Neuronal stem cell (in vitro differentiated cells): ENCODE results near the gene GABRB1.

Source experiments
- DNase-seq: peaks from one replicate; pipeline ENCODE4 v3.0.0-alpha.2; 2013; ENCODE audit warnings: low spot score
- H2AFZ ChIP-seq: one replicate; pipeline ENCODE4 v1.6.1; 2013; ENCODE audit warnings: mild to moderate bottlenecking, low read length, inconsistent platforms
- H2AK5ac ChIP-seq: 2 replicates; pipeline ENCODE4 v1.6.1; 2013; ENCODE audit warnings: low read depth, mild to moderate bottlenecking, inconsistent platforms, low read length, moderate library complexity, mixed read lengths
- H2BK120ac ChIP-seq: 2 replicates; pipeline ENCODE4 v1.6.1; 2013; ENCODE audit warnings: low read depth, mild to moderate bottlenecking, inconsistent platforms, low read length, moderate library complexity, mixed read lengths
- H2BK12ac ChIP-seq: one replicate; pipeline ENCODE4 v1.6.1; 2013; ENCODE audit warnings: low read length, inconsistent platforms
- H2BK15ac ChIP-seq: 2 replicates; pipeline ENCODE4 v1.6.1; 2013; ENCODE audit warnings: mild to moderate bottlenecking, low read length, inconsistent platforms, mixed read lengths
- H2BK5ac ChIP-seq: one replicate; pipeline ENCODE4 v1.6.1; 2013; ENCODE audit warnings: inconsistent platforms, mild to moderate bottlenecking, low read length, moderate library complexity
- H3K14ac ChIP-seq: one replicate; pipeline ENCODE4 v1.6.1; 2013; ENCODE audit warnings: low read length, inconsistent platforms
- H3K18ac ChIP-seq: 2 replicates; pipeline ENCODE4 v1.6.1; 2013; ENCODE audit warnings: low read length, inconsistent platforms
- H3K23ac ChIP-seq: 2 replicates; pipeline ENCODE4 v1.6.1; 2013; ENCODE audit warnings: low read depth, mild to moderate bottlenecking, mixed read lengths, low read length, inconsistent platforms; ENCODE audit not compliant: poor library complexity
- H3K27ac ChIP-seq: replicated peaks from 3 replicates; pipeline ENCODE4 v1.5.1; 2013; ENCODE audit warnings: low read length, inconsistent platforms
- H3K27me3 ChIP-seq, 3 experiments: 2 replicates each; pipeline ENCODE4 v1.6.1; 2013; ENCODE audit warnings: low read length in 3 of 3, mild to moderate bottlenecking in 2 of 3, inconsistent platforms in 1 of 3, low read depth in 1 of 3, mixed read lengths in 1 of 3, moderate library complexity in 1 of 3; ENCODE audit not compliant: control insufficient read depth in 3 of 3, insufficient read depth in 3 of 3
- H3K36me3 ChIP-seq, 2 donors: replicated peaks in 1 of 2; 2 replicates each; pipeline ENCODE4 v1.6.1; 2013; ENCODE audit warnings: low read length in 2 of 2; ENCODE audit not compliant: control insufficient read depth in 2 of 2, insufficient read depth in 2 of 2
- H3K4ac ChIP-seq: 2 replicates; pipeline ENCODE4 v1.6.1; 2013; ENCODE audit warnings: inconsistent platforms, mild to moderate bottlenecking, low read length, moderate library complexity
- H3K4me1 ChIP-seq, 2 donors: 1 replicate in 1 of 2; 2 replicates in 1 of 2; pipeline ENCODE4 v1.6.1; 2013; ENCODE audit warnings: low read length in 2 of 2, low read depth in 1 of 2; ENCODE audit not compliant: control insufficient read depth in 2 of 2, insufficient read depth in 1 of 2
- H3K4me2 ChIP-seq: one replicate; pipeline ENCODE4 v1.6.1; 2013; ENCODE audit warnings: mild to moderate bottlenecking, low read length, inconsistent platforms; ENCODE audit not compliant: insufficient read depth, poor library complexity, severe bottlenecking
- H3K4me3 ChIP-seq, 2 donors: 2 replicates each; pipeline ENCODE4 v1.5.1; 2013; ENCODE audit warnings: low read length in 2 of 2, mild to moderate bottlenecking in 2 of 2, inconsistent platforms in 1 of 2, moderate library complexity in 1 of 2
- H3K79me1 ChIP-seq: one replicate; pipeline ENCODE4 v1.6.1; 2013; ENCODE audit warnings: low read depth, mild to moderate bottlenecking, inconsistent platforms, low read length, moderate library complexity
- H3K9ac ChIP-seq: one replicate; pipeline ENCODE4 v1.6.1; 2013; ENCODE audit warnings: mild to moderate bottlenecking, low read depth, low read length, inconsistent platforms; ENCODE audit not compliant: poor library complexity
- H3K9me3 ChIP-seq, 2 donors: replicated peaks in 1 of 2; 2 replicates each; pipeline versions ENCODE3 to v1.6.1; 2013; ENCODE audit warnings: low read length in 2 of 2, mild to moderate bottlenecking in 2 of 2, inconsistent platforms in 1 of 2, low read depth in 1 of 2, mixed read lengths in 1 of 2, moderate library complexity in 1 of 2; ENCODE audit not compliant: control insufficient read depth in 2 of 2, insufficient read depth in 1 of 2
- H4K8ac ChIP-seq: one replicate; pipeline ENCODE4 v1.6.1; 2013; ENCODE audit warnings: low read depth, mild to moderate bottlenecking, inconsistent platforms, low read length, moderate library complexity
- H4K91ac ChIP-seq: one replicate; pipeline ENCODE4 v1.6.1; 2013; ENCODE audit warnings: low read length, low read depth, mild to moderate bottlenecking, inconsistent platforms; ENCODE audit not compliant: poor library complexity
- WGBS, 2 donors: extraction: QIAGEN DNeasy Blood & Tissue Kit; methylation state at CpG; one replicate each; pipeline ENCODE4 v1.1.7; 2013; ENCODE audit warnings: missing lambda C conversion rate in 2 of 2, mixed read lengths in 1 of 2; ENCODE audit not compliant: insufficient read length in 2 of 2, insufficient replicate concordance in 1 of 2; ENCODE audit errors: extremely low coverage in 2 of 2; 5-methylcytosine and 5-hydroxymethylcytosine counted together

Gene GABRB1

GRCh38 chr4:47118192-47118929 lies 87.0 kb downstream of the GABRB1 start:
- H3K79me1 ChIP-seq: no peaks in the 10 kb centered on the region
- no peak for DNase-seq
- no peak overlapping the region for H4K91ac ChIP-seq
- H2BK120ac ChIP-seq: no peak overlapping the region
- no peaks in the 10 kb centered on the region for H3K9me3 ChIP-seq
- H2BK12ac ChIP-seq: no peak overlapping the region
- no peak overlapping the region for H3K18ac ChIP-seq
- H3K4ac ChIP-seq: no peak overlapping the region
- no CpG with 5 or more reads among the region's 3 CpGs for WGBS, 2 donors
- H3K4me2 ChIP-seq: no peak overlapping the region
- no peak overlapping the region for H3K27ac ChIP-seq
- no peak overlapping the region for H3K14ac ChIP-seq
- no peaks in the 10 kb centered on the region for H3K27me3 ChIP-seq
- no peak overlapping the region for H3K9ac ChIP-seq
- H3K36me3 ChIP-seq: no peaks in the 10 kb centered on the region
- H2BK5ac ChIP-seq: no peak overlapping the region
- H2AK5ac ChIP-seq: no peak overlapping the region
- H3K23ac ChIP-seq: no peak overlapping the region
- no peak overlapping the region for H2BK15ac ChIP-seq
- no peak overlapping the region for H4K8ac ChIP-seq
- no peak overlapping the region for H3K4me3 ChIP-seq
- H3K4me1 ChIP-seq: no peaks in the 10 kb centered on the region
- H2AFZ ChIP-seq: no peak overlapping the region

GRCh38 chr4:47120783-47121182 lies 89.4 kb downstream of the GABRB1 start:
- Histone ChIP-seq H3K36me3 (no peaks in the 10 kb centered on the region), H3K14ac (no peak overlapping the region), H2BK12ac (no peak overlapping the region), H2BK120ac (no peak overlapping the region), H3K23ac (no peak overlapping the region), H2BK5ac (no peak overlapping the region), H4K8ac (no peak overlapping the region), H3K18ac (no peak overlapping the region), H3K4me3 (no peak overlapping the region), H3K27ac (no peak overlapping the region), H3K27me3 (no peaks in the 10 kb centered on the region), H3K79me1 (no peaks in the 10 kb centered on the region), H3K9ac (no peak overlapping the region), H2BK15ac (no peak overlapping the region), H3K9me3 (no peaks in the 10 kb centered on the region), H3K4me1 (no peaks in the 10 kb centered on the region), H2AFZ (no peak overlapping the region), H3K4me2 (no peak overlapping the region), H4K91ac (no peak overlapping the region), H2AK5ac (no peak overlapping the region), H3K4ac (no peak overlapping the region)
- no CpG with 5 or more reads among the region's 1 CpG for WGBS, 2 donors
- no peak for DNase-seq

- Histone ChIP-seq H3K36me3 (no peaks in the 10 kb centered on the region), H2BK15ac (no peak overlapping the region), H2BK120ac (no peak overlapping the region), H2BK5ac (no peak overlapping the region), H3K4me3 (no peak overlapping the region), H3K14ac (no peak overlapping the region), H3K4ac (no peak overlapping the region), H4K91ac (no peak overlapping the region), H4K8ac (no peak overlapping the region), H3K18ac (no peak overlapping the region), H2AFZ (no peak overlapping the region), H3K23ac (no peak overlapping the region), H3K9ac (no peak overlapping the region), H2AK5ac (no peak overlapping the region), H3K27me3 (no peaks in the 10 kb centered on the region), H2BK12ac (no peak overlapping the region), H3K9me3 (no peaks in the 10 kb centered on the region), H3K4me2 (no peak overlapping the region), H3K79me1 (no peaks in the 10 kb centered on the region), H3K4me1 (no peaks in the 10 kb centered on the region), H3K27ac (no peak overlapping the region)
- WGBS, 2 donors: no CpG with 5 or more reads among the region's 4 CpGs
- DNase-seq: peak; percentile 80
Measured at GRCh38 chr4:47122592-47123291, 91.4 kb downstream of the GABRB1 start.

- H3K4ac ChIP-seq: no peak overlapping the region
- H3K4me1 ChIP-seq: no peaks in the 10 kb centered on the region
- H3K4me2 ChIP-seq: no peak overlapping the region
- H2BK5ac ChIP-seq: no peak overlapping the region
- H2BK12ac ChIP-seq: no peak overlapping the region
- DNase-seq: no peak
- no peak overlapping the region for H2BK15ac ChIP-seq
- H3K14ac ChIP-seq: no peak overlapping the region
- H2BK120ac ChIP-seq: no peak overlapping the region
- no peaks in the 10 kb centered on the region for H3K27me3 ChIP-seq
- H3K23ac ChIP-seq: no peak overlapping the region
- H3K9me3 ChIP-seq: no peaks in the 10 kb centered on the region
- no peak overlapping the region for H4K91ac ChIP-seq
- H2AK5ac ChIP-seq: no peak overlapping the region
- no peaks in the 10 kb centered on the region for H3K36me3 ChIP-seq
- no peak overlapping the region for H3K9ac ChIP-seq
- no peak overlapping the region for H4K8ac ChIP-seq
- no CpG with 5 or more reads among the region's 1 CpG for WGBS, 2 donors
- no peak overlapping the region for H3K18ac ChIP-seq
- no peak overlapping the region for H2AFZ ChIP-seq
- no peaks in the 10 kb centered on the region for H3K79me1 ChIP-seq
- H3K4me3 ChIP-seq: no peak overlapping the region
- no peak overlapping the region for H3K27ac ChIP-seq
Measured at GRCh38 chr4:47128991-47129390, 97.6 kb downstream of the GABRB1 start.
